ENCODE measurements around the gene MED9. TPM values are rescaled to one million over a fixed set of nuclear protein-coding genes. Genes with fewer than 3 reads are reported as not detected.
A peak's percentile ranks its signal among the peaks of the same experiment; 100 is the strongest.

The MED9 gene
- total RNA-seq, 1 donor from 2014 or later: 20.1 TPM

GRCh38 chr17:17523001-17523730, 46.4 kb downstream of the MED9 start:
- DNase-seq (ENCODE audit: low spot score in 2 of 2, unreplicated experiment in 2 of 2): no peak
- Mint-ChIP-seq H3K36me3 (no peaks in the 10 kb centered on the region), H3K27ac (peak overlapping the region; percentile 43), H3K4me3 (no peak overlapping the region), H3K9me3 (no peaks in the 10 kb centered on the region), H3K27me3 (ENCODE audit: low read depth) (no peaks in the 10 kb centered on the region), H3K4me1 (peaks cover 10% of the 10 kb centered on the region)
- TF ChIP-seq CTCF (IDR thresholded peaks at IDR 0.05; ENCODE audit: unreplicated experiment): no peak

DNA sequence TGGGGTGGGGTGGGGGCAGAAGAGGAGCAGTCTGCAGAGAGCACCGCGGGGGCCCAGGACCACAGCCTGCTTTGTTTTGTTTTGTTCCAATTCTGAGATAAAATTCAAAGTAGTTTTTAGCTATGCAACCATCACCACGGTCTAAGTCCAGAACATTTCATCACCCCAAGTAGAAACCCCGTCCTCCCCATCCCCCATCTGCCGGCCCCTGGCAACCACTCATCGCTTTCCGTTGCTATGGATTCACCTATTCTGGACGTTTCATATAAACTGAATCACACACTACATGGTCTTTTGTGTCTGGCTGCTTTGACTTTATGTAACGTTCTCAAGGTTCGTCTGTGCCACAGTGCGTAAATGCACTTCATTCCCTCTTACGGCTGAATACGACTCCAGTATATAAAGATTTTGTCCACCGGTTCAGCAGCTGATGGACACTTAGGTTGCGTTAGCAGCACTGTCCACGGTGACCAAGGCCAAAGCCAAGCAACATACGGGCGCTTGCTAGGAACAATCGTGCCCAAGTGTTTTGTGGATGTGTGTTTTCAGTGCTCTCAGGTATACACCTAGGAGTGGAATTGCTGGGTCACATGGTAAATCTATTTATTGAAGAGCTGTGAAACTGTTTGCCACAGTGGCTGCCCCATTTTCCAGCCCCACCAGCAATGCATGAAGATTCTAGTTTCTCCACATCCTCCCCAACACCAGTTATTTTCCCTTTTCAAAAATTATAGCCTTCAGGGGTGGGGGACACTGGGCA, 47.1 kb downstream of the MED9 start:
- no peaks in the 10 kb centered on the region for H3K9me3 Mint-ChIP-seq
- H3K4me3 Mint-ChIP-seq: no peak overlapping the region
- no peaks in the 10 kb centered on the region for H3K36me3 Mint-ChIP-seq
- peaks cover 11% of the 10 kb centered on the region for H3K4me1 Mint-ChIP-seq
- H3K27me3 Mint-ChIP-seq (ENCODE audit: low read depth): no peaks in the 10 kb centered on the region
- no peak overlapping the region for H3K27ac Mint-ChIP-seq
- no peak for DNase-seq (ENCODE audit: low spot score in 2 of 2, unreplicated experiment in 2 of 2)
- TF ChIP-seq CTCF (IDR thresholded peaks at IDR 0.05; ENCODE audit: unreplicated experiment): no peak

DNA sequence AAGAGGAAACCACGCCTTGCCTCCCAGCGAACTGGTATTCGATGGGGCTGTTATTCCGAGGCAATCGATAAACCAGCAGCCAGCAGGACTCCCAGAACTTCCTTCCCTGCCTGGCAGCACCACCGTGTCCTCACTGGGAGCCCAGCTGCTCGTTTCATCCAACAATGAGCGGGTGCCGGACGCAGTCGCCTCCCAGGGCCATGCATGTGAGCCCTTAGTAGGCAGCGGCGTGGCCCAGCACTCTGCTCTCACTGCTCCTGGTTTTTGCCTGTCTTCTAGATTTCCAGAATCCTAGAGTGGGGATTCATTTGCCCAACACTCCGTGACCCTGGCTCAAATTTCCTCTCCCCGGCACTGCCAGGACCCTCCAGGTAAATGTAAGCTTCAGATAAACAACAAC, 48.5 kb downstream of the MED9 start:
- Mint-ChIP-seq H3K4me1 (peaks cover 11% of the 10 kb centered on the region), H3K27ac (no peak overlapping the region), H3K36me3 (no peaks in the 10 kb centered on the region), H3K4me3 (no peak overlapping the region), H3K27me3 (ENCODE audit: low read depth) (no peaks in the 10 kb centered on the region), H3K9me3 (no peaks in the 10 kb centered on the region)
- no peak for TF ChIP-seq CTCF (IDR thresholded peaks at IDR 0.05; ENCODE audit: unreplicated experiment)
- DNase-seq (ENCODE audit: low spot score in 2 of 2, unreplicated experiment in 2 of 2): no peak

DNA sequence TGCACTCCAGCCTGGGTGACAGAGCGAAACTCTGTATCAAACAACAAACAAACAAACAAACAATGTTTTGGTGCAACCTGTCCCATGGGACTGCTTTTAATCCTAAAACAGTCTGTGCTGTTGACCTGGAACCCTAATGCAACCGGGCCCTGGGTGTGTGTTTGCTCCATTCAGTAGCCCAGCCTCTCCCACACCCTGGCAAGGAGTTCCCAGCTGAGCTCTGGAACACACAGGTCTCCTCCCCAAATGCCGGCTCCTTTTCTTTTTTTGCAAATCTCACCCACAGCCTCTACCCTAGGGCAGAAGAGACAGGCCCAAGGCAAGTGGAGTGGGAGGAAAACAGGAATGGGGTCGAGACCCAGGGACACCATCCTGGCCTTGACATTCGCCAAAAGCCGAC, 49.2 kb downstream of the MED9 start:
- no peak overlapping the region for H3K27ac Mint-ChIP-seq
- DNase-seq (ENCODE audit: low spot score in 2 of 2, unreplicated experiment in 2 of 2): no peak
- H3K4me3 Mint-ChIP-seq: no peak overlapping the region
- H3K4me1 Mint-ChIP-seq: peaks cover 11% of the 10 kb centered on the region
- TF ChIP-seq CTCF (IDR thresholded peaks at IDR 0.05; ENCODE audit: unreplicated experiment): no peak
- H3K9me3 Mint-ChIP-seq: no peaks in the 10 kb centered on the region
- no peaks in the 10 kb centered on the region for H3K27me3 Mint-ChIP-seq (ENCODE audit: low read depth)
- H3K36me3 Mint-ChIP-seq: no peaks in the 10 kb centered on the region

DNA sequence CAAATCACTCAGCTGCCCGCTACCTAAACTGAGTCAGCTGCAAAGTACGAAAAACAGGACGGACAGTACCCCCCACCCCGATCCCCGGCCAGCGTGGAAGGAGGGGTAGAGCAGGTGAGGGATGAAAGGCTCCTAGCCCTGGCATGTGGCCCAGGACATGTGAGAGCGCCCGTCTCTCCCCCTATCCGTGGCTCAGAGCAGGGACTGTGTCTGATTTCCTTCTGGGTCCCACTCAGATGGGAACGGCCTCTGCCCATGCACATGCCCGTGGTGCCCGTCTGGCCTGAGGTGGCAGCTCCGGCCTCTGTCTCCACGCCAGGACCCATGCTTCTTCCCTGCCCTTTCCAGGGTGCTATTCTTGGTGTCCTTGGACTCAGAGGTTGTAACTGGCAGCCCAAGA, 49.6 kb downstream of the MED9 start:
- Mint-ChIP-seq H3K4me1 (peaks cover 11% of the 10 kb centered on the region), H3K27me3 (ENCODE audit: low read depth) (no peaks in the 10 kb centered on the region), H3K27ac (no peak overlapping the region), H3K4me3 (no peak overlapping the region), H3K9me3 (no peaks in the 10 kb centered on the region), H3K36me3 (no peaks in the 10 kb centered on the region)
- no peak for TF ChIP-seq CTCF (IDR thresholded peaks at IDR 0.05; ENCODE audit: unreplicated experiment)
- DNase-seq (ENCODE audit: low spot score in 2 of 2, unreplicated experiment in 2 of 2): no peak
